ENCODE data around the gene RBM48. TPM values are rescaled to one million over a fixed set of nuclear protein-coding genes. Genes with fewer than 3 reads are reported as not detected.

Gene RBM48
- total and polyA plus RNA-seq, 2 of the 13 experiments (the other 11 are each of a cell fraction or from before 2014, with no cell fraction given) = 7.2 to 12.2 TPM

GRCh38 chr7:92527300-92528187 is 1.1 kb upstream of the RBM48 start (continued):
- TF ChIP-seq MLXIP (CRISPR knock-in tag; IDR thresholded peaks at IDR 0.05; ENCODE audit: borderline replicate concordance) (0 out of 2 replicates have a peak, but pooled peaks have one; percentile 10), TOPORS (CRISPR knock-in tag; IDR thresholded peaks at IDR 0.05) (0 out of 2 replicates have a peak, but pooled peaks have one; percentile 40), NCOR1 (IDR thresholded peaks at IDR 0.05; ENCODE audit: borderline replicate concordance, low read length) (0 out of 2 replicates have a peak, but pooled peaks have one; percentile 0), AHR (CRISPR knock-in tag; IDR thresholded peaks at IDR 0.05) (peak; percentile 13; the same call in 1 of the 2 replicates), KDM1A (CRISPR knock-in tag; IDR thresholded peaks at IDR 0.05) (no peak), NRL (CRISPR knock-in tag; IDR thresholded peaks at IDR 0.05; ENCODE audit: borderline replicate concordance) (no peak), FOXC1 (CRISPR knock-in tag; IDR thresholded peaks at IDR 0.05; ENCODE audit: borderline replicate concordance) (peak; percentile 4; the same call in 1 of the 2 replicates), ZNF142 (CRISPR knock-in tag; IDR thresholded peaks at IDR 0.05) (0 out of 2 replicates have a peak, but pooled peaks have one; percentile 35), ZNF234 (CRISPR knock-in tag; conservative IDR thresholded peaks at IDR 0.05) (no peak), MYPOP (CRISPR knock-in tag; IDR thresholded peaks at IDR 0.05) (0 out of 2 replicates have a peak, but pooled peaks have one; percentile 7), NR1H2 (CRISPR knock-in tag; IDR thresholded peaks at IDR 0.05; ENCODE audit: borderline replicate concordance, low read depth) (no peak), ZNF326 (CRISPR knock-in tag; IDR thresholded peaks at IDR 0.05; ENCODE audit: borderline replicate concordance) (no peak), ZMYM2 (CRISPR knock-in tag; IDR thresholded peaks at IDR 0.05) (peak; percentile 17; the same call in 1 of the 2 replicates), NCOA1 (CRISPR knock-in tag; IDR thresholded peaks at IDR 0.05) (no peak), PAWR (CRISPR knock-in tag; IDR thresholded peaks at IDR 0.05; ENCODE audit: borderline replicate concordance) (no peak), ZNF75D (CRISPR knock-in tag; IDR thresholded peaks at IDR 0.05; ENCODE audit: borderline replicate concordance) (no peak), POLR2G (IDR thresholded peaks at IDR 0.05; ENCODE audit: low read depth, low read length) (peak; percentile 37; the same call in 1 of the 2 replicates)
